Measurements from ENCODE around the gene RPS6KA5.

- TF ChIP-seq CTCF (IDR thresholded peaks at IDR 0.05) (no peak), EP300 (IDR thresholded peaks at IDR 0.05) (no peak), POLR2A (IDR thresholded peaks at IDR 0.05) (no peak), POLR2AphosphoS5 (IDR thresholded peaks at IDR 0.05) (no peak)
Observed at GRCh38 chr14:91018481-91018880, 42.0 kb downstream of the RPS6KA5 start.

All from gastroesophageal sphincter (tissue), 3 donors.